Endothelial cell of umbilical vein (primary cell): ENCODE results near the gene CEMP1. TPM values are rescaled to one million over a fixed set of nuclear protein-coding genes. Genes with fewer than 3 reads are reported as not detected.

Experiments
- BruUV-seq: library from RNA; stranded (reverse); fragments of 400-500 nt; replicated peaks from 2 replicates; lab custom pipeline; 2021; lab: Mats Ljungman, UMichigan
- CTCF ChIA-PET: fragments of 300-600, 350-600 bp; sonication (Branson Sonifier 250); formaldehyde crosslinking; loops from one replicate; lab custom pipeline; 2021; ENCODE audit warnings: antibody characterized with exemption, inconsistent platforms; lab: Charles Lee
- POLR2A ChIA-PET: fragments of 300-600, 350-600 bp; sonication (Branson Sonifier 250); formaldehyde crosslinking; loops from one replicate; lab custom pipeline; 2021; ENCODE audit warnings: antibody characterized with exemption, inconsistent platforms; lab: Charles Lee
- DNase-seq: peaks from one replicate; pipeline ENCODE4 v3.0.0-alpha.2; 2011; ENCODE audit warnings: low read depth, low spot score
- FAIRE-seq: peaks from 2 replicates; lab custom pipeline; 2011; peaks lifted over from hg19 to GRCh38; lab: Jason Lieb, UNC
- H2AFZ ChIP-seq: 2 replicates; pipeline ENCODE4 v1.6.0; 2012; ENCODE audit warnings: low read depth, low read length, control low read depth, inconsistent platforms
- H3K27ac ChIP-seq: 2 replicates; pipeline ENCODE4 v1.5.1; 2011; ENCODE audit warnings: low read depth, mild to moderate bottlenecking, control low read depth, low read length, moderate library complexity; ENCODE audit not compliant: insufficient read depth
- H3K27me3 ChIP-seq, 2 experiments: 2 replicates each; pipeline versions ENCODE4 v1.6.0 to v1.6.1; 2011; ENCODE audit warnings: low read length in 2 of 2, mixed read lengths in 1 of 2; ENCODE audit not compliant: control insufficient read depth in 2 of 2, insufficient read depth in 2 of 2
- H3K36me3 ChIP-seq, 2 experiments: 2 replicates in 1 of 2; 3 replicates in 1 of 2; pipeline ENCODE4 v1.5.1; 2011; ENCODE audit warnings: low read length in 2 of 2, mild to moderate bottlenecking in 1 of 2, moderate library complexity in 1 of 2; ENCODE audit not compliant: control insufficient read depth in 2 of 2, insufficient read depth in 2 of 2; ENCODE audit errors: extremely low read depth in 1 of 2
- H3K4me1 ChIP-seq: 3 replicates; pipeline ENCODE4 v1.5.1; 2011; ENCODE audit warnings: mild to moderate bottlenecking, low read length; ENCODE audit not compliant: control insufficient read depth, insufficient read depth; ENCODE audit errors: extremely low read depth
- H3K4me2 ChIP-seq: 2 replicates; pipeline ENCODE4 v1.6.1; 2011; ENCODE audit warnings: low read length, control low read depth, mixed read lengths; ENCODE audit not compliant: insufficient read depth
- H3K4me3 ChIP-seq, 3 experiments: fragments of 200-600 bp in 1 of 3; sonication (generic), shearing (Covaris generic) in 1 of 3; replicated peaks in 1 of 3; 2 replicates each; pipeline ENCODE4 v1.5.1; 2011 to 2016; ENCODE audit warnings: control low read depth in 3 of 3, low read length in 3 of 3, mild to moderate bottlenecking in 2 of 3, inconsistent platforms in 1 of 3, low read depth in 1 of 3, moderate library complexity in 1 of 3; ENCODE audit not compliant: insufficient read depth in 1 of 3
- H3K79me2 ChIP-seq: 2 replicates; pipeline ENCODE4 v1.6.0; 2012; ENCODE audit warnings: low read length, inconsistent platforms; ENCODE audit not compliant: control insufficient read depth, insufficient read depth
- H3K9ac ChIP-seq: replicated peaks from 2 replicates; pipeline ENCODE3; 2011; ENCODE audit warnings: low read length, control low read depth; ENCODE audit not compliant: insufficient read depth; ENCODE audit errors: extremely low read depth
- H3K9me1 ChIP-seq: replicated peaks from 3 replicates; pipeline ENCODE4 v1.6.0; 2011; ENCODE audit warnings: mild to moderate bottlenecking, low read length; ENCODE audit not compliant: control insufficient read depth, insufficient read depth; ENCODE audit errors: extremely low read depth
- H3K9me3 ChIP-seq: replicated peaks from 2 replicates; pipeline ENCODE4 v1.5.1; 2012; ENCODE audit warnings: low read length, inconsistent platforms; ENCODE audit not compliant: control insufficient read depth, insufficient read depth
- H4K20me1 ChIP-seq: replicated peaks from 2 replicates; pipeline ENCODE3; 2011; ENCODE audit warnings: mild to moderate bottlenecking, low read length; ENCODE audit not compliant: control insufficient read depth, insufficient read depth; ENCODE audit errors: extremely low read depth
- CTCF ChIP-seq, 2 donors: IDR thresholded peaks; 1 replicate in 1 of 2; 2 replicates in 1 of 2; pipeline ENCODE4 v1.5.1; 2011; ENCODE audit warnings: low read length in 2 of 2, mild to moderate bottlenecking in 2 of 2, moderate library complexity in 2 of 2, control low read depth in 1 of 2, inconsistent platforms in 1 of 2, low read depth in 1 of 2; ENCODE audit not compliant: insufficient read depth in 1 of 2; ENCODE audit errors: extremely low read depth in 1 of 2
- EZH2 ChIP-seq: IDR thresholded peaks from 2 replicates; pipeline ENCODE4 v1.6.1; 2012; ENCODE audit warnings: borderline replicate concordance, low read depth, mild to moderate bottlenecking, moderate library complexity, low read length, inconsistent platforms; ENCODE audit not compliant: severe bottlenecking
- FOS ChIP-seq: IDR thresholded peaks from 2 replicates; pipeline ENCODE4 v1.6.1; 2011; ENCODE audit warnings: mild to moderate bottlenecking, low read length, moderate library complexity, borderline replicate concordance; ENCODE audit not compliant: insufficient read depth
- GATA2 ChIP-seq: IDR thresholded peaks from 2 replicates; pipeline ENCODE4 v1.7.0; 2011; ENCODE audit warnings: low read depth, mild to moderate bottlenecking, moderate library complexity, mixed read lengths, low read length; ENCODE audit not compliant: insufficient read length, insufficient read depth
- MYC ChIP-seq: IDR thresholded peaks from one replicate; pipeline ENCODE4 v1.6.1; 2011; ENCODE audit warnings: mild to moderate bottlenecking, low read depth, low read length
- POLR2A ChIP-seq: IDR thresholded peaks from 2 replicates; pipeline ENCODE4 v1.6.1; 2012; ENCODE audit warnings: low read depth, mild to moderate bottlenecking, control low read depth, low read length
- POLR2AphosphoS5 ChIP-seq: IDR thresholded peaks from 2 replicates; pipeline ENCODE4 v1.6.1; 2012; ENCODE audit warnings: low read depth, mild to moderate bottlenecking, control low read depth, low read length, moderate library complexity; ENCODE audit not compliant: insufficient read depth
- dilution Hi-C: fragments of 300-500 bp; cut with MboI; formaldehyde crosslinking; loops from one replicate; pipeline ENCODE4 v1.15.0; 2019; ENCODE audit warnings: low sequenced_read_pairs; ENCODE audit not compliant: extremely low pct_ligation_motif_present
- intact Hi-C: fragments of 100-400 bp; cut with micrococcal nuclease; formaldehyde crosslinking; loops from one replicate; pipeline ENCODE4 v1.10.0; 2022
- polyA plus RNA-seq, 4 experiments: library from polyadenylated mRNA; depleted of rRNA in 3 of 4; stranded (reverse) in 3 of 4; unstranded in 1 of 4; fragments of >200 nt; gene quantifications; 2 replicates each; pipeline versions ENCODE4 v1.2.1 to v1.2.3, GENCODE V29; 2011 to 2012; ENCODE audit warnings: missing spikeins in 1 of 4
- total RNA-seq: library from RNA; stranded (reverse); gene quantifications from 2 replicates; pipeline ENCODE4 v1.2.3, GENCODE V29; 2021

CEMP1 gene
- total and polyA plus RNA-seq, 2 donors (not counting 3 experiments of a cell fraction or from before 2014, with no cell fraction given), result not detected

- Histone ChIP-seq H4K20me1 (no peaks in the 10 kb centered on the region), H3K27me3 (no peaks in the 10 kb centered on the region), H3K4me1 (peaks cover 13% of the 10 kb centered on the region), H3K36me3 (peaks cover 7 to 44% of the 10 kb centered on the region in 2 experiments), H2AFZ (no peak overlapping the region), H3K79me2 (no peaks in the 10 kb centered on the region), H3K9me3 (no peaks in the 10 kb centered on the region), H3K4me2 (no peak overlapping the region), H3K27ac (no peak overlapping the region), H3K9ac (no peak overlapping the region), H3K4me3 (no peak overlapping the region), H3K9me1 (no peaks in the 10 kb centered on the region)
- CTCF ChIA-PET, result no interaction called here
- no TSS peak for BruUV-seq
- no peak for DNase-seq
- dilution Hi-C loops, result no loop called here
- FAIRE-seq, result no peak
- POLR2A ChIA-PET, result interaction anchor here (1.2 kb wide), 1 partner anchor 8 kb away, joined by 5 read pairs; the partner anchor contains the start of gene AMDHD2
- intact Hi-C loops, result no loop called here
- TF ChIP-seq POLR2AphosphoS5 (no peak), GATA2 (no peak), MYC (no peak), EZH2 (no peak), POLR2A (no peak), CTCF (IDR thresholded peaks at IDR 0.05; ENCODE audit: extremely low read depth in 1 of 2, insufficient read depth in 1 of 2, low read depth in 1 of 2, low read length in 2 of 2) (no peak), FOS (no peak)
Observed at GRCh38 chr16:2528161-2529060, 2.8 kb downstream of the CEMP1 start.
